Pancreas (tissue), 10 donors: ENCODE results near the gene NEK6. TPM values are rescaled to one million over a fixed set of nuclear protein-coding genes. Genes with fewer than 3 reads are reported as not detected.
A peak's percentile ranks its signal among the peaks of the same experiment; 100 is the strongest.

Experiments used
- ATAC-seq, 4 donors: fragments of 200-7000 bp; cut with Tn5 transposase; one replicate each; pipeline versions ENCODE4 v1.8.0 to v1.9.1; 2020; ENCODE audit warnings: mild to moderate bottlenecking in 4 of 4, moderate library complexity in 4 of 4
- DNase-seq, 6 donors: peaks; one replicate each; pipeline ENCODE4 v3.0.0-alpha.2; 2020
- FAIRE-seq: peaks from 2 replicates; lab custom pipeline; 2012; peaks lifted over from hg19 to GRCh38; lab: Jason Lieb, UNC
- H3K27ac ChIP-seq, 4 donors: fragments of 200-600 bp; sonication (generic); 1 replicate in 3 of 4; 2 replicates in 1 of 4; pipeline versions ENCODE4 v1.5.0 to v1.8.0; 2020
- H3K27me3 ChIP-seq, 4 donors: fragments of 200-600 bp; one replicate each; pipeline ENCODE4 v1.8.0; 2021
- H3K36me3 ChIP-seq, 3 donors: fragments of 200-600 bp; sonication (generic) in 1 of 3; one replicate each; pipeline versions ENCODE4 v1.5.0 to v1.8.0; 2020 to 2021
- H3K4me1 ChIP-seq, 3 donors: fragments of 200-600 bp; one replicate each; pipeline ENCODE4 v1.8.0; 2021
- H3K4me3 ChIP-seq, 4 donors: fragments of 200-600 bp; sonication (generic) in 2 of 4; one replicate each; pipeline versions ENCODE4 v1.5.0 to v1.8.0; 2020 to 2021
- H3K9me3 ChIP-seq, 4 donors: fragments of 200-600 bp; one replicate each; pipeline ENCODE4 v1.8.0; 2021
- WGBS, 2 donors: extraction: QIAGEN DNeasy Blood & Tissue Kit; methylation state at CpG; one replicate each; pipeline ENCODE4 v1.1.7; 2013; 5-methylcytosine and 5-hydroxymethylcytosine counted together
- intact Hi-C, 3 donors: fragments of 100-400 bp; cut with DNase I; formaldehyde crosslinking; loops; one replicate each; pipeline versions ENCODE4 v1.11.1 to v1.14.2; 2022
- polyA plus RNA-seq, 2 donors: library from polyadenylated mRNA; stranded (reverse); fragments of 200-250 nt; gene quantifications; one replicate each; pipeline ENCODE4 v1.2.3, GENCODE V29; 2013
- total RNA-seq, 6 donors: library from RNA; stranded (reverse); fragmentation: NEBNext Ultra II Directional in 4 of 6; extraction: Animal tissue kit (Norgen Biotek cat#: 25700) in 4 of 6; gene quantifications; one replicate each; pipeline versions ENCODE4 v1.2.1 to v1.2.4, GENCODE V29; 2021 to 2023
- TF ChIP-seq, protein P1 (sequence below), 4 donors: fragments of 200-600 bp; sonication (generic) in 3 of 4; IDR thresholded peaks; one replicate each; pipeline versions ENCODE4 v1.5.0 to v1.8.0; 2021; ENCODE audit warnings: antibody characterized with exemption in 4 of 4
- donor health status: healthy with polysubstance abuse.
- donor health status: DM: no; HTN: no; CAD: no; lungs with moderate emphysema.
- donor health status: DM: no; HTN: no; CAD: no.
- donor health status: control.
- donor health status: control.
- donor health status: Bipolar disorder and iron deficiency.
- donor health status: DM: yes; HTN: yes; CAD: no.
- donor health status: DM: no; HTN: no; CAD: no.
- donor health status: DM: no; HTN: no; CAD: no.
- donor health status: DM: yes; HTN: yes; CAD: no.

NEK6 gene
- total and polyA plus RNA-seq, 8 donors, result 7.8 to 67.0 (median 29.7) TPM

DNA sequence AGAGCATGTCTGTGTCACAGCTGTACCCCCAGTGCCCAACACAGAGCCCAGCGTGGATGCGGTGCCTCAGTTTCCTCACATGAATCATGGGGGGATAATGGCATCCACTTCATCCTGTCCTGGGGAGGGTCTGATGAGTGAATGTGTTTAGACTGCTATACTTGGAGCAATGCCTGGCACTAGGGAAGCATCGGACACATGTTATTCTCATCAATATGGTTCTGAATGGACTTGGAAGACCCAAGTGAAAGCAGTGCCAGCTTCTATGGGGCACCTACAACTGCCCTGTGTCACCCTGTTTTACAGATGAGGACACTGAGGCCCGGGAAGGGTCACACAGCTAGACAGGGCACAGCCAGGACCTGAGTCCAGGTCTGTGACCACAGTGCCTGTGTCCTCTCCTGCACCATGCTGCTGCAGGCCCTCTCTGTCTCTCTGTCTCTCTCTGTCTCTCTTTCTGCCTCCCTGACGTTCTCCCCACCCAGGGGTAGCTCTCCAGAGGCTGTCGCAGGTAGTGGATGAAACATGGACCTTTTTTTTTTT, 42.3 kb upstream of the NEK6 start:
- 85 to 87% methylated on average over 6 of the region's 6 CpGs for WGBS, 2 donors
- peak in 1 of 6 donors; percentile 27 for DNase-seq

GRCh38 chr9:124215956-124216355, 41.8 kb upstream of the NEK6 start:
- TF ChIP-seq, protein P1, sequence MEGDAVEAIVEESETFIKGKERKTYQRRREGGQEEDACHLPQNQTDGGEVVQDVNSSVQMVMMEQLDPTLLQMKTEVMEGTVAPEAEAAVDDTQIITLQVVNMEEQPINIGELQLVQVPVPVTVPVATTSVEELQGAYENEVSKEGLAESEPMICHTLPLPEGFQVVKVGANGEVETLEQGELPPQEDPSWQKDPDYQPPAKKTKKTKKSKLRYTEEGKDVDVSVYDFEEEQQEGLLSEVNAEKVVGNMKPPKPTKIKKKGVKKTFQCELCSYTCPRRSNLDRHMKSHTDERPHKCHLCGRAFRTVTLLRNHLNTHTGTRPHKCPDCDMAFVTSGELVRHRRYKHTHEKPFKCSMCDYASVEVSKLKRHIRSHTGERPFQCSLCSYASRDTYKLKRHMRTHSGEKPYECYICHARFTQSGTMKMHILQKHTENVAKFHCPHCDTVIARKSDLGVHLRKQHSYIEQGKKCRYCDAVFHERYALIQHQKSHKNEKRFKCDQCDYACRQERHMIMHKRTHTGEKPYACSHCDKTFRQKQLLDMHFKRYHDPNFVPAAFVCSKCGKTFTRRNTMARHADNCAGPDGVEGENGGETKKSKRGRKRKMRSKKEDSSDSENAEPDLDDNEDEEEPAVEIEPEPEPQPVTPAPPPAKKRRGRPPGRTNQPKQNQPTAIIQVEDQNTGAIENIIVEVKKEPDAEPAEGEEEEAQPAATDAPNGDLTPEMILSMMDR (IDR thresholded peaks at IDR 0.05), result no peak
- ATAC-seq, result no peak
- Histone ChIP-seq H3K4me3 (no peak overlapping the region), H3K36me3 (no peaks in the 10 kb centered on the region), H3K27ac (no peak overlapping the region), H3K27me3 (no peaks in the 10 kb centered on the region), H3K9me3 (no peaks in the 10 kb centered on the region), H3K4me1 (peaks cover 9 to 35% (median 16%) of the 10 kb centered on the region in 3 donors)
- WGBS, 2 donors, result 93 to 94% methylated on average over 15 of the region's 15 CpGs
- intact Hi-C loops, result no loop called here
- peak in 1 of 6 donors; percentile 12 for DNase-seq
- no peak for FAIRE-seq

More for the DNA sequence above, 42.3 kb upstream of the NEK6 start:
- TF ChIP-seq, protein P1 (IDR thresholded peaks at IDR 0.05), result no peak
- peaks cover 7 to 30% (median 12%) of the 10 kb centered on the region in 3 donors for H3K4me1 ChIP-seq
- FAIRE-seq, result no peak
- no peak for ATAC-seq
- intact Hi-C loops, result no loop called here
- no peak overlapping the region for H3K27ac ChIP-seq
- H3K27me3 ChIP-seq, result no peaks in the 10 kb centered on the region
- H3K4me3 ChIP-seq, result no peak overlapping the region
- H3K9me3 ChIP-seq, result no peaks in the 10 kb centered on the region
- H3K36me3 ChIP-seq, result no peaks in the 10 kb centered on the region

GRCh38 chr9:124216474-124217176, 41.1 kb upstream of the NEK6 start:
- Histone ChIP-seq H3K27me3 (no peaks in the 10 kb centered on the region), H3K9me3 (no peaks in the 10 kb centered on the region), H3K36me3 (no peaks in the 10 kb centered on the region), H3K4me1 (peaks cover 9 to 42% (median 16%) of the 10 kb centered on the region in 3 donors), H3K4me3 (no peak overlapping the region), H3K27ac (peak overlapping the region in 1 of 4 donors; percentile 25)
- DNase-seq, result peak in 1 of 6 donors; percentile 39
- intact Hi-C loops, result no loop called here
- 84 to 86% methylated on average over 9 of the region's 9 CpGs for WGBS, 2 donors
- ATAC-seq, result no peak
- no peak for FAIRE-seq
- TF ChIP-seq, protein P1 (IDR thresholded peaks at IDR 0.05), result no peak

DNA sequence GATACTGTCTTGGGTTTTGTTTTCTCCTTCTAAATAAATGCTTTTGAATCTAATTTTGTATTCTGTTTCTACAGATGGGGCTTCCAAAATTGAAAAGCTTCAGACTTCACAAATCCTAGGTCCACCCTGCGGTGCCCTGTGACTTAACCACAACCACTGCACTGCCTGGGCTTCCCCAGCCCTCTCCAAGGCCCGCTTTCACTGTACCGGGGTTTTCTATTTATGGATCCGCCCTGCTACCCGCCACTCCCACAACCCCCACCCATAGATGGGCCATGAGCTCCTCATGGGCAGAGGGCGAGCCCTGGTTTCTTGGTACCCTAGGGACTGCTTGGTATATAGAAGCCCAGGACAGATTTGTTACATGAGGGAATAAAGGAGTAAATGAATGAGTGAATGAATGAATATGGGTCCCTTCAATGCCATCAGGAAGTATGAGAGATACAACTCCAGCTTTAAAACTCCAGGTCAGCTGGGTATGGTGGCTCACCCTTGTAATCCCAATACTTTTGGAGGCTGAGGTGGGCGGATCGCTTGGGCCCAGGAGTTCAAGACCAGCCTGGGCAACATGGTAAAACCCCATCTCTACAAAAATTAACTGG, 39.8 kb upstream of the NEK6 start:
- FAIRE-seq, result no peak
- no peak for ATAC-seq
- Histone ChIP-seq H3K27ac (peak overlapping the region in 2 of 4 donors; percentile 70 to 72), H3K9me3 (no peaks in the 10 kb centered on the region), H3K36me3 (no peaks in the 10 kb centered on the region), H3K4me3 (no peak overlapping the region), H3K27me3 (no peaks in the 10 kb centered on the region), H3K4me1 (peaks cover 21 to 55% (median 29%) of the 10 kb centered on the region in 3 donors)
- intact Hi-C loops, result no loop called here
- TF ChIP-seq, protein P1 (IDR thresholded peaks at IDR 0.05), result no peak
- DNase-seq, result peak in 1 of 6 donors; percentile 19
- WGBS, 2 donors, result 87 to 88% methylated on average over 8 of the region's 8 CpGs
